NCI-H748 (cell line): ENCODE results near the gene FYN.

Experiments used
- DNase-seq: peaks from one replicate; lab custom pipeline; 2025; ENCODE audit not compliant: unreplicated experiment; lab: John Stamatoyannopoulos, UW

Gene FYN

GRCh38 chr6:111772381-111772780 lies 100.9 kb downstream of the FYN start:
- no peak for DNase-seq

- DNase-seq: no peak
Measured at GRCh38 chr6:111771629-111772028, 101.6 kb downstream of the FYN start.

- no peak for DNase-seq
Measured at GRCh38 chr6:111771094-111771432, 102.2 kb downstream of the FYN start.

GRCh38 chr6:111770263-111771093 lies 102.8 kb downstream of the FYN start:
- no peak for DNase-seq

GRCh38 chr6:111769365-111770152 lies 103.7 kb downstream of the FYN start:
- no peak for DNase-seq

GRCh38 chr6:111768431-111768770 lies 104.9 kb downstream of the FYN start:
- DNase-seq: no peak

GRCh38 chr6:111767752-111768430 lies 105.4 kb downstream of the FYN start:
- no peak for DNase-seq

GRCh38 chr6:111766201-111766857 lies 106.9 kb downstream of the FYN start:
- no peak for DNase-seq

GRCh38 chr6:111765763-111766162 lies 107.5 kb downstream of the FYN start:
- DNase-seq: no peak

GRCh38 chr6:111764238-111765175 lies 108.7 kb downstream of the FYN start:
- DNase-seq: no peak

- DNase-seq: no peak
Measured at GRCh38 chr6:111763381-111763780, 109.9 kb downstream of the FYN start.

- DNase-seq: no peak
Measured at GRCh38 chr6:111761783-111762312, 111.4 kb downstream of the FYN start.

- DNase-seq: no peak
Measured at GRCh38 chr6:111761212-111761611, 112.0 kb downstream of the FYN start.

- no peak for DNase-seq
Measured at GRCh38 chr6:111759836-111760785, 113.1 kb downstream of the FYN start.

GRCh38 chr6:111759331-111759835 lies 113.9 kb downstream of the FYN start:
- DNase-seq: no peak

- no peak for DNase-seq
Measured at GRCh38 chr6:111758608-111759329, 114.5 kb downstream of the FYN start.

- no peak for DNase-seq
Measured at GRCh38 chr6:111757342-111757741, 115.9 kb downstream of the FYN start.

GRCh38 chr6:111754423-111754822 lies 118.8 kb downstream of the FYN start:
- no peak for DNase-seq
